Measurements from ENCODE around the gene ATF7.

GRCh38 chr12:53506881-53507602 is 119.1 kb downstream of the ATF7 start, which contains the start of gene NPFF:
- TF ChIP-seq POLR2AphosphoS5 (IDR thresholded peaks at IDR 0.05) (no peak), CTCF (IDR thresholded peaks at IDR 0.05) (no peak)
